LHCN-M2 (cell line): ENCODE results near the gene ABCD1. TPM values are rescaled to one million over a fixed set of nuclear protein-coding genes. Genes with fewer than 3 reads are reported as not detected.
"Not testable (repeated sequence)": the region's sequence is repeated elsewhere in the genome, so short reads cannot be mapped to it uniquely, and the experiment has no call there.

Experiments used
- DNase-seq: peaks from one replicate; pipeline ENCODE4 v3.0.0-alpha.2; 2012; ENCODE audit warnings: low read depth
- total RNA-seq: library from RNA; depleted of rRNA; stranded (reverse); fragments of >200 nt; gene quantifications from 2 replicates; pipeline ENCODE4 v1.2.3, GENCODE V29; 2014

The ABCD1 gene
- total RNA-seq, 1 experiment from 2014 or later = 30.5 TPM

GRCh38 chrX:153694256-153694655 lies 30.4 kb upstream of the ABCD1 start:
- DNase-seq = not testable (repeated sequence)

- DNase-seq = no peak
These were observed 29.9 kb upstream of the ABCD1 start for GRCh38 chrX:153694687-153695270.

- DNase-seq = no peak
These were observed 28.6 kb upstream of the ABCD1 start for GRCh38 chrX:153696100-153696499.

GRCh38 chrX:153696538-153696937 lies 28.1 kb upstream of the ABCD1 start:
- not testable (repeated sequence) for DNase-seq

GRCh38 chrX:153696986-153697722 lies 27.5 kb upstream of the ABCD1 start:
- DNase-seq = not testable (repeated sequence)

GRCh38 chrX:153697924-153698865 lies 26.5 kb upstream of the ABCD1 start:
- DNase-seq = no peak

GRCh38 chrX:153699210-153699783 lies 25.4 kb upstream of the ABCD1 start:
- not testable (repeated sequence) for DNase-seq

- DNase-seq = not testable (repeated sequence)
These were observed 24.8 kb upstream of the ABCD1 start for GRCh38 chrX:153699784-153700371.

- DNase-seq = no peak
These were observed 24.2 kb upstream of the ABCD1 start for GRCh38 chrX:153700376-153700945.

GRCh38 chrX:153700967-153701366 lies 23.7 kb upstream of the ABCD1 start:
- no peak for DNase-seq

GRCh38 chrX:153701706-153702105 lies 22.9 kb upstream of the ABCD1 start:
- DNase-seq = no peak

GRCh38 chrX:153702336-153703035 lies 22.2 kb upstream of the ABCD1 start:
- DNase-seq = no peak

- no peak for DNase-seq
These were observed 21.7 kb upstream of the ABCD1 start for GRCh38 chrX:153703036-153703370.

GRCh38 chrX:153704021-153704526 lies 20.6 kb upstream of the ABCD1 start:
- DNase-seq = no peak

GRCh38 chrX:153704631-153705402 lies 19.8 kb upstream of the ABCD1 start:
- not testable (repeated sequence) for DNase-seq

GRCh38 chrX:153705403-153706060 lies 19.1 kb upstream of the ABCD1 start:
- not testable (repeated sequence) for DNase-seq

- DNase-seq = no peak
These were observed 17.9 kb upstream of the ABCD1 start for GRCh38 chrX:153706799-153707198.

GRCh38 chrX:153707406-153707805 lies 17.2 kb upstream of the ABCD1 start:
- no peak for DNase-seq

GRCh38 chrX:153708415-153708814 lies 16.2 kb upstream of the ABCD1 start:
- DNase-seq = peak; percentile 67
